Activated CD8-positive, alpha-beta T cell treated with anti-CD3 and anti-CD28 coated beads, Interleukin-2, amount 10 ng/mL, durations not matched to agents 7 days and 5 days (primary cell): ENCODE measurements around the gene SPOCD1. TPM values are rescaled to one million over a fixed set of nuclear protein-coding genes. Genes with fewer than 3 reads are reported as not detected.

Source experiments
- ATAC-seq: fragments of 150-1000 bp; cut with Tn5 transposase; one replicate; pipeline ENCODE4 v1.10.0; 2021; ENCODE audit warnings: moderate library complexity
- CTCF ChIA-PET: fragments of 350-600 bp; sonication (Branson Sonifier 250); formaldehyde crosslinking; loops from one replicate; lab custom pipeline; 2021; ENCODE audit warnings: antibody characterized with exemption; lab: Charles Lee
- POLR2A ChIA-PET: fragments of 350-600 bp; sonication (Branson Sonifier 250); formaldehyde crosslinking; loops from one replicate; lab custom pipeline; 2021; ENCODE audit warnings: antibody characterized with exemption; lab: Charles Lee
- DNase-seq: peaks from one replicate; pipeline ENCODE4 v3.0.0-alpha.2; 2020
- H3K27ac Mint-ChIP-seq: one replicate; pipeline ENCODE4 v1.8.0; 2021; ENCODE audit warnings: mild to moderate bottlenecking, mixed read lengths
- H3K27me3 Mint-ChIP-seq: one replicate; pipeline ENCODE4 v1.8.0; 2021; ENCODE audit warnings: low read depth, mixed read lengths
- H3K36me3 Mint-ChIP-seq: one replicate; pipeline ENCODE4 v1.8.0; 2021; ENCODE audit warnings: low read depth, mixed read lengths
- H3K4me1 Mint-ChIP-seq: one replicate; pipeline ENCODE4 v1.8.0; 2021; ENCODE audit warnings: low read depth, mixed read lengths
- H3K4me3 Mint-ChIP-seq: one replicate; pipeline ENCODE4 v1.8.0; 2021; ENCODE audit warnings: mild to moderate bottlenecking, mixed read lengths
- H3K9me3 Mint-ChIP-seq: one replicate; pipeline ENCODE4 v1.8.0; 2022; ENCODE audit warnings: mixed read lengths; ENCODE audit not compliant: insufficient read depth
- total RNA-seq, 2 experiments: library from RNA; stranded (reverse); gene quantifications; one replicate each; pipeline ENCODE4 v1.2.3, GENCODE V29; 2021

Gene SPOCD1
- total RNA-seq, 2 experiments from 2014 or later, result not detected

DNA sequence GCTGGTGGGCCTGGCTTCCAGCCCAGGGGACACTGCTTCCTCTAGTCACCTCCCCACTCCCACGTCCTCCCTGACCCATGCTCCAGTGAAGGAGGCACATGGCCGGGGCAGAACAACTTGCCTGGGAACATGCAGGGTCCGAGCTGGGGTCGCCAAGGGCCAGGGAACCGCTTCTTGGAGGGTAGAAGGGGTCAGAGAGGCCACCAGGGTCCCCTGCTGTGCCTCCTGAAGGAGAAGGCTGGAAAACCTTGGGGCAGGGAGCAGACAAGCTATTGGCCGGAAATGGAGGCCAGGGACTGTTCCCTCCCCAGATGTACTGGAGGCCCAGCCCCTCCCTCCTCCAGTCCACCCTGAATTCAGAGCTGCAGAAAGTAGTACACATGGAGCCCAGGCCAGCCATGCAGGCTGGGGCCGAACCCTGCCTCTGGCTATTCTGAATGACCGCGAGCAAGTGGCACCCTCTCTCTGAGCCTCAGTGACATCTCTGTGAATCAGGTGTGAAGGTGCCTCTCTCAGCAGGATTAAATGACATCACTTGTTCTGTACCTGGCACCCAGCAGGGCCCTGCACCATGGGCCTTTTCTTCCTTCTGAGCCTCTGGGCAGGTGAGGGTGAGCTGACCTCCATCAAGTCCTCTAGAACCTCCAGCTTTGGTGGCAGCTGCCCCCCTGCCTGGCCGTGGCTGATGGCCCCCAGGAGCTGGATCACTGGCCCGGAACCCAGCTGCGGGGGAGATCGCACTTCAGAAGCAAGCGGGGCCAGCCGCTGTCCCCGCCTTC, 15.7 kb downstream of the SPOCD1 start:
- CTCF ChIA-PET, result interaction anchor here (0.9 to 4.4 kb wide), 3 partner anchors 11 to 164 kb away, joined by 3 to 21 read pairs (median 3); no protein-coding TSS in a partner anchor
- H3K27me3 Mint-ChIP-seq, result peaks cover 9% of the 10 kb centered on the region
- DNase-seq, result no peak

GRCh38 chr1:31799196-31799894, 16.5 kb downstream of the SPOCD1 start:
- POLR2A ChIA-PET, result no interaction called here
- CTCF ChIA-PET, result interaction anchor here (0.9 to 4.4 kb wide), 3 partner anchors 10 to 165 kb away, joined by 3 to 21 read pairs (median 3); no protein-coding TSS in a partner anchor
- Mint-ChIP-seq H3K36me3 (no peaks in the 10 kb centered on the region), H3K4me3 (no peak overlapping the region), H3K27ac (no peak overlapping the region), H3K9me3 (no peaks in the 10 kb centered on the region), H3K27me3 (peaks cover 9% of the 10 kb centered on the region), H3K4me1 (peaks cover 9% of the 10 kb centered on the region)
- DNase-seq (no peak), ATAC-seq (no peak)

More for the DNA sequence above, 15.7 kb downstream of the SPOCD1 start:
- ATAC-seq, result no peak
- H3K36me3 Mint-ChIP-seq, result no peaks in the 10 kb centered on the region
- H3K27ac Mint-ChIP-seq, result no peak overlapping the region
- H3K9me3 Mint-ChIP-seq, result no peaks in the 10 kb centered on the region
- POLR2A ChIA-PET, result no interaction called here
- peaks cover 9% of the 10 kb centered on the region for H3K4me1 Mint-ChIP-seq
- H3K4me3 Mint-ChIP-seq, result no peak overlapping the region

GRCh38 chr1:31798433-31799195, 17.2 kb downstream of the SPOCD1 start:
- Mint-ChIP-seq H3K27me3 (peaks cover 8% of the 10 kb centered on the region), H3K36me3 (no peaks in the 10 kb centered on the region), H3K9me3 (no peaks in the 10 kb centered on the region), H3K27ac (no peak overlapping the region), H3K4me3 (no peak overlapping the region), H3K4me1 (peaks cover 9% of the 10 kb centered on the region)
- ChIA-PET POLR2A (no interaction called here), CTCF (interaction anchor here (1.2 to 4.4 kb wide), 3 partner anchors 10 to 207 kb away, joined by 3 to 21 read pairs (median 3); no protein-coding TSS in a partner anchor)
- DNase-seq (no peak), ATAC-seq (no peak)

- Mint-ChIP-seq H3K27me3 (peaks cover 7% of the 10 kb centered on the region), H3K36me3 (no peaks in the 10 kb centered on the region), H3K4me1 (peaks cover 9% of the 10 kb centered on the region), H3K9me3 (no peaks in the 10 kb centered on the region), H3K27ac (no peak overlapping the region), H3K4me3 (no peak overlapping the region)
- ChIA-PET CTCF (interaction anchor here (1.2 to 4.4 kb wide), 3 partner anchors 9 to 207 kb away, joined by 3 to 21 read pairs (median 3); no protein-coding TSS in a partner anchor), POLR2A (no interaction called here)
- ATAC-seq (no peak), DNase-seq (no peak)
Observed at GRCh38 chr1:31798086-31798432, 17.8 kb downstream of the SPOCD1 start.

DNA sequence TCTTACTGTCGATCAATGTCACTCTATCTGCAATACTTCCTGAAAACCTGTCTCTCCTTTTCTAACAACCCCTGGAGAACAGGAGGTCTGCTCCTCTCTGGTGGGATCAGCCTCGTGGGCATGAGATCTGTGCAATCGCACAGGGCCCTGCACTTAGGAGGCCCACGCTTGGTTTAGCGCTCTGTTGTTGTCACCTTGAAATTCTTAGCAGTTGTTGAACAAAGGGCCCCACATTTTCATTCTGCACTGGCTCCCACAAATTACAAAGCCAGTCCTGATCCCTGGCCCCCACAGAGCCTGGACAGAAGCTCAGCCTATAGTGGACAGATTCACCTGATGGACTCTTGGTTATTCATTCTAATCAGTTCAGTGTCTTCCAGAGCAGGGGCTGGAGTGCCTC, 18.6 kb downstream of the SPOCD1 start:
- CTCF ChIA-PET, result interaction anchor here (1.2 to 4.4 kb wide), 3 partner anchors 8 to 208 kb away, joined by 3 to 21 read pairs (median 3); no protein-coding TSS in a partner anchor
- H3K27ac Mint-ChIP-seq, result no peak overlapping the region
- H3K4me1 Mint-ChIP-seq, result peaks cover 2% of the 10 kb centered on the region
- POLR2A ChIA-PET, result no interaction called here
- no peaks in the 10 kb centered on the region for H3K9me3 Mint-ChIP-seq
- H3K27me3 Mint-ChIP-seq, result peaks cover 7% of the 10 kb centered on the region
- ATAC-seq (no peak), DNase-seq (no peak)
- H3K36me3 Mint-ChIP-seq, result no peaks in the 10 kb centered on the region
- H3K4me3 Mint-ChIP-seq, result no peak overlapping the region

- DNase-seq (no peak), ATAC-seq (no peak)
- H3K27ac Mint-ChIP-seq, result no peak overlapping the region
- no peaks in the 10 kb centered on the region for H3K4me1 Mint-ChIP-seq
- H3K9me3 Mint-ChIP-seq, result no peaks in the 10 kb centered on the region
- peaks cover 7% of the 10 kb centered on the region for H3K27me3 Mint-ChIP-seq
- POLR2A ChIA-PET, result no interaction called here
- no peaks in the 10 kb centered on the region for H3K36me3 Mint-ChIP-seq
- CTCF ChIA-PET, result no interaction called here
- no peak overlapping the region for H3K4me3 Mint-ChIP-seq
Observed at GRCh38 chr1:31796707-31797106, 19.1 kb downstream of the SPOCD1 start.

DNA sequence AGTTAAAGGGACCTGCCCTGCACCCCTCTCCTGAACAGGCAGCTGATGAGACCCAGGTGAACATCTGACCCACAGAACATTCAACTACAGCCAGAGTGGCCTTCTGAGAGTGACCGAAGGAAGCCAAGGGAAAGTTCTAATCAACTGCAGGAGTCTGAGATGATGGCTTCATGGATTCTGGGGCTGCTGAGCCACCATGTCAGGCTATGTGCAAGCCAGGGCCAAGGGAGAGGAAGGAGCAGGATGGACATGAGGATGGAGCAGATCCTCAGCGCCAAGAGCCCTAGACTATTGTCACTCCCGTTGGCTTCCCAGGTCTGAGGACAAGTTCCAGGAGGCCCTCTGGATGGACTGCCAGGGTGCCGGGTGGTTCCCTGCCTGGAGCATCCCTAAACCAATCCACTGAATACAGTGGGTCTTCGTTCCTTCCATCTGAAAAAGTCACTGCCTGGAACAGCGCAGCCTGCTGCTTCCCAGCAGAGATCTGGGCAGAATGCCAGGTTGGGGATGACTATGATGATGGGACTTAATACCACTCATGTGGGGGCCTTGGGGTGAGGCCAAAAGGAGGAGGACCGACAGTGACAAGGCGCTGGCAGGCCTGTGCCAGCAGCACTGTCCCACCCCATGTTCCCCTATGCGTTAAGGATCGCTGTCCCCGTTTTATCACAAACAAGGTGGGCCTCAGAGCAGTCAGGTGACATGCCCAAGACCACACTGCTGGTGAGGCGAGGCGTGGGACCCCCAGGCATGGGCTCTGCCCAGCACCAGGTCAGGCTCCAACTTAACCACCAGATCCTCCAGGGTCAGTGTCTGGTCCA, 19.8 kb downstream of the SPOCD1 start:
- no peaks in the 10 kb centered on the region for H3K36me3 Mint-ChIP-seq
- CTCF ChIA-PET, result no interaction called here
- H3K4me3 Mint-ChIP-seq, result no peak overlapping the region
- no peaks in the 10 kb centered on the region for H3K9me3 Mint-ChIP-seq
- POLR2A ChIA-PET, result no interaction called here
- DNase-seq (no peak), ATAC-seq (no peak)
- no peaks in the 10 kb centered on the region for H3K4me1 Mint-ChIP-seq
- peaks cover 7% of the 10 kb centered on the region for H3K27me3 Mint-ChIP-seq
- H3K27ac Mint-ChIP-seq, result no peak overlapping the region

GRCh38 chr1:31795096-31795675, 20.6 kb downstream of the SPOCD1 start:
- Mint-ChIP-seq H3K27ac (no peak overlapping the region), H3K27me3 (peaks cover 4% of the 10 kb centered on the region), H3K4me3 (no peak overlapping the region), H3K9me3 (no peaks in the 10 kb centered on the region), H3K36me3 (no peaks in the 10 kb centered on the region), H3K4me1 (no peaks in the 10 kb centered on the region)
- DNase-seq, result no peak
- CTCF ChIA-PET, result interaction anchor here (1.4 kb wide), 1 partner anchor 268 kb away, joined by 4 read pairs; no protein-coding TSS in a partner anchor
- no peak for ATAC-seq
- POLR2A ChIA-PET, result no interaction called here

DNA sequence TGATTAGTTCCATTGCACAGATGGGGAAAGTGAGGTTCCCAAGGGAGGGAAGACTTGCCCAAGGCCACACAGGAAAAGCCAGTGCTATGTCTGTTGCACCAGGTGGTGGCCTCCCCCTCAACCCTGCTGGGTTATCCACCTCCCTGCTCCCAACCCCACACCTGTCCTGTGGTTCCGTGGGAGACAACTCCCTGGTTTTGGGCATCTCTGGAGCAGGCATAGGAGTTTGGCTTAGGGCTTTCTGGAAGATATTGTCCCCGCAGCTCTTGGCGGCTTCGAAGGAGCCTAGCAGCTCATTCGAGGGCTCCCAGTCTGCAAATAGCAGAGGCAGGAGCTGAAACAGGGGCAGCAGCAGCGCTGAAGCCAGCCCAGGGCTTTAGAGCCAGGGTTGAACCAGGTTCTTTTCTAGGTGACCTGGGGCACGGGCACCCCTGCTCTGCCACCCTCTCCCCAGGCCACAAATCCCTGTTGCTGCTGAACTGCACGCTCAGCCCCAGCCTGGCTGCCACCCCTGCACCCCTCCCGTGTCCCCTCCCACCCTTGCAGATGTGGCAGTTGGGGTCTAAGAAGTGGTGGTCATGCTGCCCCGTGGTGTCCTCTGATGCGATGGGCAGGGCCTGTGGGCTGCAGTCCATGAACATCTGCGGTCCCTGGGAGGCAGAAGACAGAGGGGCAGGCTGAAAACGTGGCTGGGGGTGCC, 22.1 kb downstream of the SPOCD1 start:
- CTCF ChIA-PET, result interaction anchor here (1.4 kb wide), 1 partner anchor 269 kb away, joined by 4 read pairs; no protein-coding TSS in a partner anchor
- DNase-seq (no peak), ATAC-seq (no peak)
- no peaks in the 10 kb centered on the region for H3K36me3 Mint-ChIP-seq
- POLR2A ChIA-PET, result no interaction called here
- no peaks in the 10 kb centered on the region for H3K9me3 Mint-ChIP-seq
- peaks cover 6% of the 10 kb centered on the region for H3K4me1 Mint-ChIP-seq
- H3K27ac Mint-ChIP-seq, result no peak overlapping the region
- H3K27me3 Mint-ChIP-seq, result peaks cover 4% of the 10 kb centered on the region
- H3K4me3 Mint-ChIP-seq, result no peak overlapping the region

DNA sequence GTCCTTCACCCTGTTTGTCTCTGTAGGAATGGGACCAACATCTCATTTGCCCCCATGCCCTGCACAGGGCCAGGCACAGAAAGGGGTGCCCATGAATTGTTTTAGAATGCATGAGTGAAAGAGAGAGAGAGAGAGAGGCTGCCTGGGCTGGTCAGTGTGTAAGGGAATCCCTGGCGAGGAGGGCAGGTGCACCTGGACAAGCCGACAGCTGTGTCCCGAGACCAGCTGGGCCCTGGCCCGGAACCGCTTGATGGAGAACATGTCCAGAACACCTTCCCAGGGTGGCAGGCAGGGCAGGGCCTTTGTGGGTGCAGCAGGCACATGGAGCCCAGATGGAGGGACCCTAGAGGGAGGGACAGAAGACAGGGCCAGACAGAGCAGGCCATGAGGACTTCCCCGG, 22.7 kb downstream of the SPOCD1 start:
- Mint-ChIP-seq H3K27ac (no peak overlapping the region), H3K27me3 (peaks cover 4% of the 10 kb centered on the region), H3K4me3 (no peak overlapping the region), H3K4me1 (peaks cover 7% of the 10 kb centered on the region), H3K9me3 (no peaks in the 10 kb centered on the region), H3K36me3 (no peaks in the 10 kb centered on the region)
- CTCF ChIA-PET, result interaction anchor here (0.8 to 1.9 kb wide), 3 partner anchors 30 to 171 kb away, joined by 3 to 5 read pairs (median 3); no protein-coding TSS in a partner anchor
- POLR2A ChIA-PET, result no interaction called here
- DNase-seq, result no peak
- ATAC-seq, result no peak
